Astrocyte of the spinal cord (primary cell): ENCODE results near the gene PNMA8A.
A peak's percentile ranks its signal among the peaks of the same experiment; 100 is the strongest.

ENCODE experiments used
- DNase-seq: peaks from one replicate; pipeline ENCODE4 v3.0.0; 2011; ENCODE audit warnings: low read depth, low spot score
- H3K4me3 ChIP-seq: 2 replicates; pipeline ENCODE4 v1.5.1; 2011; ENCODE audit warnings: low read depth, mild to moderate bottlenecking, low read length, moderate library complexity
- CTCF ChIP-seq: IDR thresholded peaks from 2 replicates; pipeline ENCODE4 v1.5.1; 2012; ENCODE audit warnings: low read depth, mild to moderate bottlenecking, low read length, inconsistent platforms
- in situ Hi-C: cut with HindIII; loops from 2 replicates; pipeline ENCODE4 v1.10.0; 2017; ENCODE audit warnings: low sequenced_read_pairs

Gene PNMA8A

GRCh38 chr19:46428239-46429135 lies 42.9 kb downstream of the PNMA8A start, which contains the start of gene PNMA8C:
PNMA8C (minus strand) TSS chr19:46428936; CDS start chr19:46428359, 577 bp downstream.
- no peak for TF ChIP-seq CTCF
- DNase-seq = peak; percentile 59
- H3K4me3 ChIP-seq = peak within 1 kb of the TSS; percentile 22
- in situ Hi-C loops = no loop called here

- TF ChIP-seq CTCF = no peak
- no peak overlapping the region for H3K4me3 ChIP-seq
- in situ Hi-C loops = no loop called here
- DNase-seq = no peak
Measured at GRCh38 chr19:46427518-46428045, 43.8 kb downstream of the PNMA8A start.

GRCh38 chr19:46426506-46427162 lies 44.7 kb downstream of the PNMA8A start:
- no peak for TF ChIP-seq CTCF
- DNase-seq = peak; percentile 73
- peak overlapping the region; percentile 59 for H3K4me3 ChIP-seq
- in situ Hi-C loops = no loop called here

GRCh38 chr19:46426035-46426505 lies 45.3 kb downstream of the PNMA8A start:
- in situ Hi-C loops = no loop called here
- peak overlapping the region; percentile 59 for H3K4me3 ChIP-seq

GRCh38 chr19:46423188-46423587 lies 48.2 kb downstream of the PNMA8A start:
- no peak for DNase-seq
- in situ Hi-C loops = no loop called here
- H3K4me3 ChIP-seq = no peak overlapping the region
- no peak for TF ChIP-seq CTCF

More at GRCh38 chr19:46426035-46426505, 45.3 kb downstream of the PNMA8A start:
- peak; percentile 32 for DNase-seq
- TF ChIP-seq CTCF = no peak

GRCh38 chr19:46422344-46422743 lies 49.0 kb downstream of the PNMA8A start:
- H3K4me3 ChIP-seq = no peak overlapping the region
- DNase-seq = no peak
- in situ Hi-C loops = no loop called here
- no peak for TF ChIP-seq CTCF
